A549 (cell line): ENCODE data around the gene SPATA13. TPM values are rescaled to one million over a fixed set of nuclear protein-coding genes. Genes with fewer than 3 reads are reported as not detected.

ENCODE experiments used
- ATAC-seq, 2 experiments: fragments of 200-7000 bp in 1 of 2; fragments of >200 bp in 1 of 2; cut with Nextera tagmentation in 1 of 2; cut with Tn5 transposase in 1 of 2; 3 replicates each; pipeline versions ENCODE4 v1.8.0 to v1.9.1; 2018 to 2020; ENCODE audit warnings: mild to moderate bottlenecking in 1 of 2, moderate library complexity in 1 of 2
- CTCF ChIA-PET: fragments of 300-600 bp; sonication (Branson Sonifier 250); formaldehyde crosslinking; extraction: SDS; loops from one replicate; lab custom pipeline; 2021; ENCODE audit warnings: antibody characterized with exemption, inconsistent platforms; lab: Yijun Ruan, JAX
- POLR2A ChIA-PET: fragments of 350-600 bp; formaldehyde crosslinking; extraction: SDS; loops from one replicate; lab custom pipeline; 2021; ENCODE audit warnings: antibody characterized with exemption, inconsistent platforms; lab: Yijun Ruan, JAX
- DNase-seq, 2 experiments: peaks; one replicate each; pipeline versions ENCODE4 v3.0.0 to v3.0.0-alpha.2; 2011 to 2016; ENCODE audit warnings: low read depth in 1 of 2, low spot score in 1 of 2
- FAIRE-seq: peaks from 2 replicates; lab custom pipeline; 2011; peaks lifted over from hg19 to GRCh38; lab: Jason Lieb, UNC
- H3K27ac ChIP-seq, 2 experiments: fragments of >200 bp; sonication (Bioruptor Twin); formaldehyde crosslinking; 3 replicates each; pipeline ENCODE4 v1.5.1; 2016 to 2017
- H3K4me1 ChIP-seq: fragments of >200 bp; sonication (Bioruptor Twin); formaldehyde crosslinking; 3 replicates; pipeline ENCODE4 v1.6.1; 2016
- H3K4me2 ChIP-seq: fragments of >200 bp; sonication (Bioruptor Twin); formaldehyde crosslinking; 3 replicates; pipeline ENCODE4 v1.6.1; 2016
- H3K4me3 ChIP-seq: fragments of >200 bp; sonication (Bioruptor Twin); formaldehyde crosslinking; 3 replicates; pipeline ENCODE4 v1.5.1; 2016
- H3K9me3 ChIP-seq: fragments of >200 bp; sonication (Bioruptor Twin); formaldehyde crosslinking; 3 replicates; pipeline ENCODE4 v1.6.1; 2016
- CHD2 ChIP-seq: fragments of 150-350 bp; IDR thresholded peaks from 2 replicates; pipeline ENCODE4 v1.6.1; 2014; ENCODE audit warnings: low read length; ENCODE audit not compliant: partially characterized antibody
- EHMT2 ChIP-seq: fragments of 200-600 bp; sonication (generic); IDR thresholded peaks from 2 replicates; pipeline ENCODE4 v1.6.1; 2016; ENCODE audit warnings: antibody characterized with exemption, low read depth, mild to moderate bottlenecking, moderate library complexity
- EP300 ChIP-seq, 2 experiments: fragments of >200 bp; sonication (Bioruptor Twin); formaldehyde crosslinking; IDR thresholded peaks; 2 replicates in 1 of 2; 3 replicates in 1 of 2; pipeline ENCODE4 v1.6.1; 2016 to 2017
- HEYL ChIP-seq: fragments of 250-450 bp; sonication (Bioruptor Pico); IDR thresholded peaks from 2 replicates; pipeline ENCODE4 v1.8.0; 2021; ENCODE audit warnings: mild to moderate bottlenecking, moderate library complexity
- JUN ChIP-seq, 2 experiments: fragments of >200 bp; sonication (Bioruptor Twin); formaldehyde crosslinking; IDR thresholded peaks; 2 replicates in 1 of 2; 3 replicates in 1 of 2; pipeline ENCODE4 v1.6.1; 2016 to 2017
- JUNB ChIP-seq: fragments of >200 bp; sonication (Bioruptor Twin); formaldehyde crosslinking; IDR thresholded peaks from 2 replicates; pipeline ENCODE4 v1.6.1; 2016
- MAZ ChIP-seq: fragments of 150-350 bp; IDR thresholded peaks from 2 replicates; pipeline ENCODE4 v1.6.1; 2014; ENCODE audit warnings: antibody characterized with exemption, low read depth, low read length, borderline replicate concordance
- NFE2L2 ChIP-seq: fragments of 150-350 bp; conservative IDR thresholded peaks from 2 replicates; pipeline ENCODE4 v1.6.1; 2014; ENCODE audit warnings: low read length
- PHF8 ChIP-seq: fragments of 200-600 bp; sonication (generic); IDR thresholded peaks from 2 replicates; pipeline ENCODE4 v1.6.1; 2016; ENCODE audit warnings: low read depth, mild to moderate bottlenecking, antibody characterized with exemption, moderate library complexity, borderline replicate concordance
- RAD21 ChIP-seq, 2 experiments: fragments of >200 bp in 1 of 2; sonication (Bioruptor Twin) in 1 of 2; formaldehyde crosslinking in 1 of 2; IDR thresholded peaks in 1 of 2; conservative IDR thresholded peaks in 1 of 2; 2 replicates in 1 of 2; 3 replicates in 1 of 2; pipeline ENCODE4 v1.6.1; 2012 to 2018; ENCODE audit warnings: inconsistent platforms in 1 of 2
- SMC3 ChIP-seq: fragments of >200 bp; sonication (Bioruptor Twin); formaldehyde crosslinking; IDR thresholded peaks from 3 replicates; pipeline ENCODE4 v1.6.1; 2018; ENCODE audit warnings: inconsistent platforms
- TP53 ChIP-seq: fragments of 250-450 bp; sonication (Bioruptor Pico); IDR thresholded peaks from 2 replicates; pipeline ENCODE4 v1.5.0; 2021; ENCODE audit warnings: mild to moderate bottlenecking, moderate library complexity
- ZNF302 ChIP-seq: fragments of 250-450 bp; sonication (Bioruptor Pico); IDR thresholded peaks from 2 replicates; pipeline ENCODE4 v1.9.0; 2021; ENCODE audit warnings: inconsistent platforms, mild to moderate bottlenecking, moderate library complexity
- WGBS: methylation state at CpG from one replicate; pipeline ENCODE4 v1.1.6; 2017; ENCODE audit errors: missing lambda C conversion rate; 5-methylcytosine and 5-hydroxymethylcytosine counted together
- polyA plus RNA-seq, 4 experiments: library from polyadenylated mRNA; depleted of rRNA in 3 of 4; stranded (reverse); fragments of >200 nt; fragmentation: RNase III in 1 of 4; extraction: RNeasy Plus Mini Kit Qiagen cat#74134 plus additional on column Dnase treatment in 1 of 4; gene quantifications; 2 replicates in 3 of 4; 3 replicates in 1 of 4; pipeline ENCODE4 v1.2.3, GENCODE V29; 2011 to 2017
- TF ChIP-seq, protein P1 (sequence below): fragments of 450-650 bp; IDR thresholded peaks from 2 replicates; pipeline ENCODE4 v1.6.1; 2014; ENCODE audit warnings: antibody characterized with exemption
- TF ChIP-seq, protein P2 (sequence below): fragments of >200 bp; sonication (Bioruptor Twin); formaldehyde crosslinking; IDR thresholded peaks from 3 replicates; pipeline ENCODE4 v1.5.1; 2016
- TF ChIP-seq, protein P3 (sequence below): IDR thresholded peaks from 2 replicates; pipeline ENCODE4 v1.6.1; 2012
- TF ChIP-seq, protein P4 (sequence below): fragments of 250-450 bp; sonication (Bioruptor Pico); IDR thresholded peaks from 2 replicates; pipeline ENCODE4 v1.5.0; 2020; ENCODE audit warnings: low read depth, mild to moderate bottlenecking, moderate library complexity
- TF ChIP-seq, protein P5 (sequence below): fragments of 250-450 bp; sonication (Bioruptor Pico); IDR thresholded peaks from 2 replicates; pipeline ENCODE4 v1.5.0; 2021; ENCODE audit warnings: mild to moderate bottlenecking, moderate library complexity, borderline replicate concordance

The SPATA13 gene
- polyA plus RNA-seq, 2 of the 4 experiments (the other 2 are of a cell fraction), result 3.1 to 6.3 TPM

DNA sequence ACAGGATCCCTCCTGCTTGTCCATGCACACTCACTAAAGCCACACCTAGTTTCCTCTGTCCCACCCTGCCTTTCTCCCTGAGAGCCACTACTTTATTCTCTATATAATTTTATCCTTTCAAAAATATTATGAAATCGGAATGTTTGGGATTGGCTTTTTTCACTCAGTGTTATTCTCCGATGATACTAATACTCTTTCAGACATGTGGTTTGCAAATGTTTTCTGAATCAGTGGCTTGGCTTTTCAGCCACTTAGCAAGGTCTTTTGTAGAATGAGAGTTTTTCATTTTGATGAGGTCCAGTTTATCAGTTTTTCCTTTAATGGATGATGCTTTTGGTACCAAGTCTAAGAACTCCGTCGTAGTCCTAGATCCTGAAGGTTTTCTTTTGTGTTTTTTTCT is 11.6 kb downstream of the SPATA13 start:
- POLR2A ChIA-PET, result no interaction called here
- Histone ChIP-seq H3K4me2 (no peak overlapping the region), H3K4me3 (no peak overlapping the region), H3K9me3 (no peaks in the 10 kb centered on the region), H3K27ac (no peak overlapping the region), H3K4me1 (0 out of 3 replicates have a peak, but pooled peaks cover 5% of the 10 kb centered on the region)
- CTCF ChIA-PET, result no interaction called here
- DNase-seq, result no peak
- FAIRE-seq, result no peak
- ATAC-seq, result no peak
- TF ChIP-seq NFE2L2, result no peak
- no peak for TF ChIP-seq PHF8
- WGBS, result 95% methylated on average over 4 of the region's 4 CpGs

DNA sequence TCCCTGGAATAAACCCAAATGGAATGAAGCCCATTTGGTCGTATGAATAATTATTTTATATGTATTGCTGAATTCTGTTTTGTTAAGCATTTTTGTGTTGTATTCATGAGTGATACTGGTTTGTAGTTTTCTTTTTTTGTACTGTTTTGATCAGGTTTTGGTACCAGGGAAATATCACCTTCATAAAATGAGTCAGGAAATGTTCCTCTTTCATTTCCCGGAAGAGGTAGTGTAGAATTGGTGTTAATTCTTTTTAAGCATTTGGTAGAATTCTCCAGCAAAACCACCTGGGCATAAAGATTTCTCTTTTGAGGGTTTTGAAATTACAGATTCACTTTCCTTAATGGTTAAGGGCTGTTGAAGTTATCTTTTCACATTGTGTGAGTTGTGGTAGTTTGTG is 13.3 kb downstream of the SPATA13 start:
- CTCF ChIA-PET, result no interaction called here
- no peak for FAIRE-seq
- no peak for TF ChIP-seq NFE2L2
- TF ChIP-seq PHF8, result no peak
- no peak for TF ChIP-seq TP53 (CRISPR knock-in tag)
- no peak for TF ChIP-seq CHD2
- TF ChIP-seq ZNF302 (CRISPR knock-in tag), result no peak
- TF ChIP-seq, protein P1, sequence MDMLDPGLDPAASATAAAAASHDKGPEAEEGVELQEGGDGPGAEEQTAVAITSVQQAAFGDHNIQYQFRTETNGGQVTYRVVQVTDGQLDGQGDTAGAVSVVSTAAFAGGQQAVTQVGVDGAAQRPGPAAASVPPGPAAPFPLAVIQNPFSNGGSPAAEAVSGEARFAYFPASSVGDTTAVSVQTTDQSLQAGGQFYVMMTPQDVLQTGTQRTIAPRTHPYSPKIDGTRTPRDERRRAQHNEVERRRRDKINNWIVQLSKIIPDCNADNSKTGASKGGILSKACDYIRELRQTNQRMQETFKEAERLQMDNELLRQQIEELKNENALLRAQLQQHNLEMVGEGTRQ, result no peak
- TF ChIP-seq EHMT2, result no peak
- TF ChIP-seq EP300 (IDR thresholded peaks at IDR 0.05), result no peak
- TF ChIP-seq, protein P2, sequence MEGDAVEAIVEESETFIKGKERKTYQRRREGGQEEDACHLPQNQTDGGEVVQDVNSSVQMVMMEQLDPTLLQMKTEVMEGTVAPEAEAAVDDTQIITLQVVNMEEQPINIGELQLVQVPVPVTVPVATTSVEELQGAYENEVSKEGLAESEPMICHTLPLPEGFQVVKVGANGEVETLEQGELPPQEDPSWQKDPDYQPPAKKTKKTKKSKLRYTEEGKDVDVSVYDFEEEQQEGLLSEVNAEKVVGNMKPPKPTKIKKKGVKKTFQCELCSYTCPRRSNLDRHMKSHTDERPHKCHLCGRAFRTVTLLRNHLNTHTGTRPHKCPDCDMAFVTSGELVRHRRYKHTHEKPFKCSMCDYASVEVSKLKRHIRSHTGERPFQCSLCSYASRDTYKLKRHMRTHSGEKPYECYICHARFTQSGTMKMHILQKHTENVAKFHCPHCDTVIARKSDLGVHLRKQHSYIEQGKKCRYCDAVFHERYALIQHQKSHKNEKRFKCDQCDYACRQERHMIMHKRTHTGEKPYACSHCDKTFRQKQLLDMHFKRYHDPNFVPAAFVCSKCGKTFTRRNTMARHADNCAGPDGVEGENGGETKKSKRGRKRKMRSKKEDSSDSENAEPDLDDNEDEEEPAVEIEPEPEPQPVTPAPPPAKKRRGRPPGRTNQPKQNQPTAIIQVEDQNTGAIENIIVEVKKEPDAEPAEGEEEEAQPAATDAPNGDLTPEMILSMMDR, result no peak
- TF ChIP-seq, protein P3, sequence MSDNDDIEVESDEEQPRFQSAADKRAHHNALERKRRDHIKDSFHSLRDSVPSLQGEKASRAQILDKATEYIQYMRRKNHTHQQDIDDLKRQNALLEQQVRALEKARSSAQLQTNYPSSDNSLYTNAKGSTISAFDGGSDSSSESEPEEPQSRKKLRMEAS, result no peak
- TF ChIP-seq JUNB, result no peak
- TF ChIP-seq RAD21 (conservative IDR thresholded peaks at IDR 0.05 in 1 of 2, IDR thresholded peaks at IDR 0.05 in 1 of 2), result no peak
- no peak for TF ChIP-seq HEYL (CRISPR knock-in tag)
- no peak for TF ChIP-seq MAZ
- TF ChIP-seq, protein P4, sequence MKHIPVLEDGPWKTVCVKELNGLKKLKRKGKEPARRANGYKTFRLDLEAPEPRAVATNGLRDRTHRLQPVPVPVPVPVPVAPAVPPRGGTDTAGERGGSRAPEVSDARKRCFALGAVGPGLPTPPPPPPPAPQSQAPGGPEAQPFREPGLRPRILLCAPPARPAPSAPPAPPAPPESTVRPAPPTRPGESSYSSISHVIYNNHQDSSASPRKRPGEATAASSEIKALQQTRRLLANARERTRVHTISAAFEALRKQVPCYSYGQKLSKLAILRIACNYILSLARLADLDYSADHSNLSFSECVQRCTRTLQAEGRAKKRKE, result no peak
- TF ChIP-seq, protein P5, sequence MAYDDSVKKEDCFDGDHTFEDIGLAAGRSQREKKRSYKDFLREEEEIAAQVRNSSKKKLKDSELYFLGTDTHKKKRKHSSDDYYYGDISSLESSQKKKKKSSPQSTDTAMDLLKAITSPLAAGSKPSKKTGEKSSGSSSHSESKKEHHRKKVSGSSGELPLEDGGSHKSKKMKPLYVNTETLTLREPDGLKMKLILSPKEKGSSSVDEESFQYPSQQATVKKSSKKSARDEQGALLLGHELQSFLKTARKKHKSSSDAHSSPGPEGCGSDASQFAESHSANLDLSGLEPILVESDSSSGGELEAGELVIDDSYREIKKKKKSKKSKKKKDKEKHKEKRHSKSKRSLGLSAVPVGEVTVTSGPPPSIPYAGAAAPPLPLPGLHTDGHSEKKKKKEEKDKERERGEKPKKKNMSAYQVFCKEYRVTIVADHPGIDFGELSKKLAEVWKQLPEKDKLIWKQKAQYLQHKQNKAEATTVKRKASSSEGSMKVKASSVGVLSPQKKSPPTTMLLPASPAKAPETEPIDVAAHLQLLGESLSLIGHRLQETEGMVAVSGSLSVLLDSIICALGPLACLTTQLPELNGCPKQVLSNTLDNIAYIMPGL (CRISPR knock-in tag), result no peak
- no peak for TF ChIP-seq JUN (IDR thresholded peaks at IDR 0.05)
- no peak for TF ChIP-seq SMC3
- Histone ChIP-seq H3K4me2 (no peak overlapping the region), H3K27ac (no peak overlapping the region), H3K4me3 (no peak overlapping the region), H3K9me3 (no peaks in the 10 kb centered on the region), H3K4me1 (0 out of 3 replicates have a peak, but pooled peaks cover 5% of the 10 kb centered on the region)
- WGBS, result 88% methylated on average over 2 of the region's 2 CpGs
- no peak for DNase-seq
- POLR2A ChIA-PET, result interaction anchor here (0.8 kb wide), 1 partner anchor 13 kb away, joined by 7 read pairs; no protein-coding TSS in a partner anchor
- no peak for ATAC-seq
